ENCODE data around the gene KLF2.

DNA sequence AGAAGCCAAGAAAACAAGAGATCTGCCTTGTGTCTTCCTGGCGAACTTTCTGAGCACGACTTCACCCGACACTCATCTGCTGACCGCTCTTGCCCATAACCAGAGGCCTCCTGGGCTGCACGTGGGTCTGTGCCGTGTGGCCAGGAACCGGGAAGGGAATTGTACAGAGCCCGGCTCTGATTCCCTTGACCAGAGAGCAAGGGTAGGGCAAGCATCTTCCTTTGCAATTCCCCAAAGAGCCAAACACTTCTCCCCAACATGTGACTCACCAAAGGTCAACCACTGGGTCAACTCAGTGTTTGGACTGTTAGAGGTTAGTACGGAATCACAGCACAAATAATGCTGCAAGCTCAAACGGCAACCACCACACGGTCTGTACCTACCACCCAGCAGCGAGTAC lies 48.9 kb downstream of the KLF2 start:
- TF ChIP-seq KDM1A (CRISPR knock-in tag; IDR thresholded peaks at IDR 0.05), result no peak
- no peak for TF ChIP-seq MAFF (IDR thresholded peaks at IDR 0.05; ENCODE audit: low read depth, low read length)
- TF ChIP-seq, protein P1, sequence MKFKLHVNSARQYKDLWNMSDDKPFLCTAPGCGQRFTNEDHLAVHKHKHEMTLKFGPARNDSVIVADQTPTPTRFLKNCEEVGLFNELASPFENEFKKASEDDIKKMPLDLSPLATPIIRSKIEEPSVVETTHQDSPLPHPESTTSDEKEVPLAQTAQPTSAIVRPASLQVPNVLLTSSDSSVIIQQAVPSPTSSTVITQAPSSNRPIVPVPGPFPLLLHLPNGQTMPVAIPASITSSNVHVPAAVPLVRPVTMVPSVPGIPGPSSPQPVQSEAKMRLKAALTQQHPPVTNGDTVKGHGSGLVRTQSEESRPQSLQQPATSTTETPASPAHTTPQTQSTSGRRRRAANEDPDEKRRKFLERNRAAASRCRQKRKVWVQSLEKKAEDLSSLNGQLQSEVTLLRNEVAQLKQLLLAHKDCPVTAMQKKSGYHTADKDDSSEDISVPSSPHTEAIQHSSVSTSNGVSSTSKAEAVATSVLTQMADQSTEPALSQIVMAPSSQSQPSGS (CRISPR knock-in tag; IDR thresholded peaks at IDR 0.05), result no peak
- TF ChIP-seq ZNF720 (CRISPR knock-in tag; IDR thresholded peaks at IDR 0.05), result no peak
- no peak for TF ChIP-seq RCOR2 (CRISPR knock-in tag; IDR thresholded peaks at IDR 0.05)
- TF ChIP-seq SETDB1 (CRISPR knock-in tag; IDR thresholded peaks at IDR 0.05; ENCODE audit: borderline replicate concordance), result no peak
- TF ChIP-seq ZNF451 (CRISPR knock-in tag; IDR thresholded peaks at IDR 0.05), result no peak
- TF ChIP-seq, protein P2, sequence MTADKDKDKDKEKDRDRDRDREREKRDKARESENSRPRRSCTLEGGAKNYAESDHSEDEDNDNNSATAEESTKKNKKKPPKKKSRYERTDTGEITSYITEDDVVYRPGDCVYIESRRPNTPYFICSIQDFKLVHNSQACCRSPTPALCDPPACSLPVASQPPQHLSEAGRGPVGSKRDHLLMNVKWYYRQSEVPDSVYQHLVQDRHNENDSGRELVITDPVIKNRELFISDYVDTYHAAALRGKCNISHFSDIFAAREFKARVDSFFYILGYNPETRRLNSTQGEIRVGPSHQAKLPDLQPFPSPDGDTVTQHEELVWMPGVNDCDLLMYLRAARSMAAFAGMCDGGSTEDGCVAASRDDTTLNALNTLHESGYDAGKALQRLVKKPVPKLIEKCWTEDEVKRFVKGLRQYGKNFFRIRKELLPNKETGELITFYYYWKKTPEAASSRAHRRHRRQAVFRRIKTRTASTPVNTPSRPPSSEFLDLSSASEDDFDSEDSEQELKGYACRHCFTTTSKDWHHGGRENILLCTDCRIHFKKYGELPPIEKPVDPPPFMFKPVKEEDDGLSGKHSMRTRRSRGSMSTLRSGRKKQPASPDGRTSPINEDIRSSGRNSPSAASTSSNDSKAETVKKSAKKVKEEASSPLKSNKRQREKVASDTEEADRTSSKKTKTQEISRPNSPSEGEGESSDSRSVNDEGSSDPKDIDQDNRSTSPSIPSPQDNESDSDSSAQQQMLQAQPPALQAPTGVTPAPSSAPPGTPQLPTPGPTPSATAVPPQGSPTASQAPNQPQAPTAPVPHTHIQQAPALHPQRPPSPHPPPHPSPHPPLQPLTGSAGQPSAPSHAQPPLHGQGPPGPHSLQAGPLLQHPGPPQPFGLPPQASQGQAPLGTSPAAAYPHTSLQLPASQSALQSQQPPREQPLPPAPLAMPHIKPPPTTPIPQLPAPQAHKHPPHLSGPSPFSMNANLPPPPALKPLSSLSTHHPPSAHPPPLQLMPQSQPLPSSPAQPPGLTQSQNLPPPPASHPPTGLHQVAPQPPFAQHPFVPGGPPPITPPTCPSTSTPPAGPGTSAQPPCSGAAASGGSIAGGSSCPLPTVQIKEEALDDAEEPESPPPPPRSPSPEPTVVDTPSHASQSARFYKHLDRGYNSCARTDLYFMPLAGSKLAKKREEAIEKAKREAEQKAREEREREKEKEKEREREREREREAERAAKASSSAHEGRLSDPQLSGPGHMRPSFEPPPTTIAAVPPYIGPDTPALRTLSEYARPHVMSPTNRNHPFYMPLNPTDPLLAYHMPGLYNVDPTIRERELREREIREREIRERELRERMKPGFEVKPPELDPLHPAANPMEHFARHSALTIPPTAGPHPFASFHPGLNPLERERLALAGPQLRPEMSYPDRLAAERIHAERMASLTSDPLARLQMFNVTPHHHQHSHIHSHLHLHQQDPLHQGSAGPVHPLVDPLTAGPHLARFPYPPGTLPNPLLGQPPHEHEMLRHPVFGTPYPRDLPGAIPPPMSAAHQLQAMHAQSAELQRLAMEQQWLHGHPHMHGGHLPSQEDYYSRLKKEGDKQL (CRISPR knock-in tag; IDR thresholded peaks at IDR 0.05; ENCODE audit: low read depth), result no peak
- no peak for TF ChIP-seq GABPA (IDR thresholded peaks at IDR 0.05; ENCODE audit: low read depth, low read length)
- TF ChIP-seq GABPA (CRISPR knock-in tag; IDR thresholded peaks at IDR 0.05; ENCODE audit: low read depth), result no peak

Measured in HepG2 (cell line).